GM12864 (cell line): ENCODE data around the gene ACP7.
"Not testable (repeated sequence)": the region's sequence is repeated elsewhere in the genome, so short reads cannot be mapped to it uniquely, and the experiment has no call there.

ENCODE experiments used
- DNase-seq: peaks from one replicate; pipeline ENCODE4 v3.0.0-alpha.2; 2011; ENCODE audit warnings: low read depth
- H3K4me3 ChIP-seq: 2 replicates; pipeline ENCODE4 v1.5.1; 2011; ENCODE audit warnings: mild to moderate bottlenecking, low read depth, low read length, control low read depth
- TF ChIP-seq, protein P1 (sequence below): IDR thresholded peaks from 2 replicates; pipeline ENCODE4 v1.5.1; 2011; ENCODE audit warnings: low read depth, mild to moderate bottlenecking, moderate library complexity, low read length, control low read depth, inconsistent platforms; ENCODE audit errors: missing control alignments

The ACP7 gene

DNA sequence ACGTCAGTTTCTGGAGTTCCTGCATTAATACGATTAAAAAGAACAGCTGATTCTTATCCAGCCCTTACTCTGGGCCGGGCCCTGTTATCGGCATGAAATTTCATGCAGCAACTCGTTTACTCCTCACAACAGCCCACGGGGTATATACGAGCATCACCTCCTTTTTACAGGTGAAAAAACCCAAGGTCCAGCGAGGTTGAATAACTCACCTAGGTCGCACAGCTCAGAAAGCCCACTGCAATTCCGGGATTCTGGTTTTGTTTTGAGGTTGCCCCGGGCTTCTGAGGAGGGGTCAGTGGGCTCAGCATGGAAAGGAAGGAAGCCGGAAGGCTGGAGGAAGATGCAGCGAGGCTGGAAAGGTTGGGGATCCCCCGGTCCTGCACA, 577 bp upstream of the ACP7 start:
- H3K4me3 ChIP-seq = no peak overlapping the region

DNA sequence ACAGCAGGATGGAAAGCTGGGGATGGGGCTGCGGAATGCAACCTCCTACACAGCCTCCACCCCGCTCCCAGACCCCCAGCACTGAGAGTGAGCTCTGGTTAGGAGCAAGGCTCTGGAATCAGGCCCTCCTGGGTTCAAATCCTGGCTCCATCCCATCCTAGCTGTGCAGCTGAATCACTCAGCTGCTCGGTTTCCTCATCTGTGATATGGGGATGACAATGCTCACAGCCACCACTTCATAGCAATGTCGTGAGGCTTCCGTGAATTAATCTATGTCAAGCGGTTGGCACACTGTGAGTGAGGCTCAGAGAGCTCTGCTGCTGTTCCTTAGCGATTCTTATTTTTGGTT, 538 bp downstream of the ACP7 start:
- TF ChIP-seq, protein P1, sequence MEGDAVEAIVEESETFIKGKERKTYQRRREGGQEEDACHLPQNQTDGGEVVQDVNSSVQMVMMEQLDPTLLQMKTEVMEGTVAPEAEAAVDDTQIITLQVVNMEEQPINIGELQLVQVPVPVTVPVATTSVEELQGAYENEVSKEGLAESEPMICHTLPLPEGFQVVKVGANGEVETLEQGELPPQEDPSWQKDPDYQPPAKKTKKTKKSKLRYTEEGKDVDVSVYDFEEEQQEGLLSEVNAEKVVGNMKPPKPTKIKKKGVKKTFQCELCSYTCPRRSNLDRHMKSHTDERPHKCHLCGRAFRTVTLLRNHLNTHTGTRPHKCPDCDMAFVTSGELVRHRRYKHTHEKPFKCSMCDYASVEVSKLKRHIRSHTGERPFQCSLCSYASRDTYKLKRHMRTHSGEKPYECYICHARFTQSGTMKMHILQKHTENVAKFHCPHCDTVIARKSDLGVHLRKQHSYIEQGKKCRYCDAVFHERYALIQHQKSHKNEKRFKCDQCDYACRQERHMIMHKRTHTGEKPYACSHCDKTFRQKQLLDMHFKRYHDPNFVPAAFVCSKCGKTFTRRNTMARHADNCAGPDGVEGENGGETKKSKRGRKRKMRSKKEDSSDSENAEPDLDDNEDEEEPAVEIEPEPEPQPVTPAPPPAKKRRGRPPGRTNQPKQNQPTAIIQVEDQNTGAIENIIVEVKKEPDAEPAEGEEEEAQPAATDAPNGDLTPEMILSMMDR = no peak
- no peak for DNase-seq
- no peak overlapping the region for H3K4me3 ChIP-seq

More for the DNA sequence above, 577 bp upstream of the ACP7 start:
- DNase-seq = no peak
- TF ChIP-seq, protein P1 = no peak

DNA sequence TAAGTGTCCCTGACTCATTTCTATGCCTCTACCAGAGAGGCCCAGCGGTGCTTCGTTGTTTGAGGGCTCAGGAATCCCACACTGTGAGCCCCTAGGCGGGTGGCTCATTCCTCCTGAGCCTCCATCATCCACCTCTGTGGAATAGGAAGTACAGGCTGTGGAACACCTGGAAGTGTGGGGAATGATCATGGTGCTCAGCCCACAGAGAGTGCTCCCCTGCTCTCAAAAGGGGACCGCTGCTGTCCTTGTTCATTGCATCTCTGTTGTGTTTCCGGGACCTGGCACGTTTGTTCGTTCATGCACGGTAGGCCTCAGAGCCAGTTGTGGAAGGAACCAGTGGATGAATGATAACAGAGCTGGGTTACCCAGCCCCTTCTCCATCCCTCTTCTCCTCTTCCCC, 1.2 kb downstream of the ACP7 start:
- TF ChIP-seq, protein P1 = no peak
- DNase-seq = no peak
- no peak overlapping the region for H3K4me3 ChIP-seq

DNA sequence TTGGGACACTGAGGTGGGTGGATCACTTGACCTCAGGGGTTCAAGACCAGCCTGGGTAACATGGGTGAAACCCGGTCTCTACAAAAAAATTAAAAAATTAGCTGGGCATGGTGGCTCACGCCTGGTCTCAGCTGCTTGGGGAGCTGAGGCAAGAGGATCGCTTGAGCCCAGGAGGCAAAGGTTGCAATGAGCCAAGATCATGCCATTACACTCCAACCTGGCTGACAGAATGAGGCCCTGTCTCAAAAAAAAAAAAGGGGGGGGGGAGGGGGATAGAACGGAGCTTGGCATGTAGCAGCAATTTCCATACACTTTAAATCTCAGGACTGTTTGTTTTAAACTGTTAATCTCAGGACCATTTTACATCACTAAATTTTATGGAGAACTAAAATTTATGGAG, 2.2 kb downstream of the ACP7 start:
- no peak overlapping the region for H3K4me3 ChIP-seq
- DNase-seq = no peak
- TF ChIP-seq, protein P1 = no peak

DNA sequence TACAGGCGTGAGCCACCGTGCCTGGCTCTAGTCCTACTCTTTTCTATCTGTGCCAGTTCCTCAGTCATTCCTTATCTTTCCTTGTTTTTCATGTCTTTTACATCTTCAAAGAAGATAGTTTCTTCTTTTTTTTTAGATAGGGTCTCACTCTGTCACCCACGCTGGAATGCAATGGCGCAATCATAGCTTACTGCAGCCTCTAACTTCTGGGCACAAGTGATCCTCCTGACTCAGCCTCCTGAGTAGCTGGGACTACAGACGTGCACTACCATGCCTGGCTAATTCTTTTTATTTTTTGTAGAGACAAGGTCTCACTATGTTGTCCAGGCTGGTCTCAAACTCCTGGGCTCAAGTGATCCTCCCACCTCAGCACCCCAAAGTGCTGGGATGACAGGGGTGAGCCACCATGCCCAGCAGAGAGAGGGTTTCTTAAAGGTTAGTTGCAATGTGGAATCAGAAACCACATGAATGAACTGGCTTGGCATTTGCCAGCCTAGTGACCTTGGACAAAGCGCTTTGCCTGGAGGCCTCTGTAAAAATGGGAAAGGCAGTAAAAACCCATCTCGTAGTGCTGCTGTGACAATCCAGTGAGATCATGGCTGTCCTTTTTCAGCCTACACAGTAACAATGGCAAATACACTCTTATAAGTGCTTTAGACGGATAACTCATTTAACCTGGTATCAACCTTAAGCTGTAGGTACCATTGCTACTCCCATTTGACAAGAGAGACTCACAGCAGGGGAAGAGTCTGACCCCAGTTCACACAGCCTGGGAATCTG, 3.9 kb downstream of the ACP7 start:
- no peak overlapping the region for H3K4me3 ChIP-seq
- TF ChIP-seq, protein P1 = no peak
- DNase-seq = no peak

DNA sequence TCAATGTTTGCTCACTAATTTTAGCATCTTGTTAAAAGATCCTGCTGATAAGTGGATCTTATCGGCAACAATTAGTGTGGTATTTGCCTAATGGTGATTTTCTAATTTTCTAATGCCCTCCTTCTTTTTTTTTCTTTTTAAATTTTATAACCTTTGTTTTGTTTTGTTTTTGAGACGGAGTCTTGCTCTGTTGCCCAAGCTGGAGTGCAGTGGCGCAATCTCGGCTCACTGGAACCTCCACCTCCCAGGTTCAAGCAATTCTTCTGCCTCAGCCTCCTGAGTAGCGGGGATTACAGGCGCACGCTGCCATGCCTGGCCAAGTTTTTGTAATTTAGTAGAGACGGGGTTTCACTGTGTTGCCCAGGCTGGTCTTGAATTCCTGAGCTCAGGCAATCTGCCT, 5.8 kb downstream of the ACP7 start:
- not testable (repeated sequence) for H3K4me3 ChIP-seq, DNase-seq

DNA sequence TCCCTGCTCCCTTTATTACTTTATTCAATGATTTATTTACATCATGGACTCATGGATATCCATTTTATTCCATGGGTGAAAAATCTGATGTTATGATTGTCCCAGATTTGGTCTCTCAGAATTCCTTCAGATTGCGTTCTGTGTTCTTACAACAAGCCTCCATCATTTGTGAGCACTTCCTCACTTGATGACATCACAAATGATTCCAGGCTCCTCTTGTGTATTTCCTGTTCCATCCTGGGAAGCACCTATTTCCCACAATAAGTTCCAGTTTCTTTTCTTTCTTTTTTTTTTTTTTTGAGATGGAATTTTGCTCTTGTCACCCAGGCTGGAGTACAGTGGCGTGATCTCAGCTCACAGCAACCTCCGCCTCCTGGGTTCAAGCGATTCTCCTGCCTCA, 6.7 kb downstream of the ACP7 start:
- H3K4me3 ChIP-seq = no peak overlapping the region
- no peak for DNase-seq
- TF ChIP-seq, protein P1 = no peak

DNA sequence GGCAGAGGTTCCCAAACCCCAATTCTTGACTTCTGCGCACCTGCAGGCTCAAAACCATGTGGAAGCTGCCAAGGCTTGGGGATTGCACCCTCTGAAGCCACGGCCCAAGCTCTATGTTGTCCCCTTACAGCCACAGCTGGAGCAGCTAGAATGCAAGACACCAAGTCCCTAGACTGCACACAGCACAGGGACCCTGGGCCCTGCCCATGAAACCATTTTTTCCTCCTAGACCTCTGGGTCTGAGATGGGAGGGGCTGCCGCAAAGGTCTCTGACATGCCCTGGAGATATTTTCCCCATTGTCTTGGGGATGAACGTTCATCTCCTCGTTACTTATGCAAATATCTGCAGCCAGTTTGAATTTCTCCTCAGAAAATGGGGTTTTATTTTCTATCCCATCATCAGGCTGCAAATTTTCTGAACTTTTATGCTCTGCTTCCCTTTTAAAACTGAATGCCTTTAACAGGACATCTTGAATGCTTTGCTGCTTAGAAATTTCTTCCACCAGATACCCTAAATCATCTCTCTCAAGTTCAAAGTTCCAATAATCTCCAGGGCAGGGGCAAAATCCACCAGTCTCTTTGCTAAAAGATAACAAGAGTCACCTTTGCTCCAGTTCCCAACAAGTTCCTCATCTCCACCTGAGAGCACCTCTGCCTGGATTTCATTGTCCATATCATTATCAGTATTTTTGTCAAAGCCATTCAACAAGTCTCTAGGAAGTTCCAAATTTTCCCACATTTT, 11.8 kb downstream of the ACP7 start:
- DNase-seq, H3K4me3 ChIP-seq: not testable (repeated sequence)
